Measurements from ENCODE around the gene PRUNE1.

PRUNE1 gene

DNA sequence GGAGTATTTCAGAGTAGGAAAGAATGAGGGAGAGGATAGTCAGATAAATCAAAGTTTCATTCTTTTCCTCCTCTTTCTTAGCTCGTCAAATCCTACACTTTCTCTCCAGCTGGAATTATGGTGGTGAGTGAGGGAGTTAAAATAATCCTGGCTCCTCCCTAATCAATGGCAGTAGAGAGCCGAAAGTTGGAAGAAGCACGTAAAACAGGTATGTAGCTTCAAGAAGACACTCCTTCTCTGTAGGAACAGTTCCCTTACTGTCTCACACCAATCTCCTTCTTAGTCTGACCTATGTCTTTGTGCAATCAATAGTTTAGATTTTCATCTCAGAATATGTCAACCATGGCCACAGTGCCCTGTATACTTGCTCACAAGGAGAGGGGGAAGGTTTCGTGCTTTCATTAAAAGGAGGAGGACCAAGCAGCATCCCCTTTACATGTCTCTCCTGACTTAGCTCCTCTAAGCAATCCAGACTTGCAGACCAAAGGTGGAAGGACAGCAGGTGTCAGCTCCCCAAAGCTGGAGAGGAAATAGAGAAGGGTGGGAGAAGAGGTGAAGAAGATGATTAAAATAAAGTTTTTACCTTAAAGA lies 2.4 kb upstream of the PRUNE1 start:
- DNase-seq (ENCODE audit: low read depth in 2 of 2) = no peak

DNA sequence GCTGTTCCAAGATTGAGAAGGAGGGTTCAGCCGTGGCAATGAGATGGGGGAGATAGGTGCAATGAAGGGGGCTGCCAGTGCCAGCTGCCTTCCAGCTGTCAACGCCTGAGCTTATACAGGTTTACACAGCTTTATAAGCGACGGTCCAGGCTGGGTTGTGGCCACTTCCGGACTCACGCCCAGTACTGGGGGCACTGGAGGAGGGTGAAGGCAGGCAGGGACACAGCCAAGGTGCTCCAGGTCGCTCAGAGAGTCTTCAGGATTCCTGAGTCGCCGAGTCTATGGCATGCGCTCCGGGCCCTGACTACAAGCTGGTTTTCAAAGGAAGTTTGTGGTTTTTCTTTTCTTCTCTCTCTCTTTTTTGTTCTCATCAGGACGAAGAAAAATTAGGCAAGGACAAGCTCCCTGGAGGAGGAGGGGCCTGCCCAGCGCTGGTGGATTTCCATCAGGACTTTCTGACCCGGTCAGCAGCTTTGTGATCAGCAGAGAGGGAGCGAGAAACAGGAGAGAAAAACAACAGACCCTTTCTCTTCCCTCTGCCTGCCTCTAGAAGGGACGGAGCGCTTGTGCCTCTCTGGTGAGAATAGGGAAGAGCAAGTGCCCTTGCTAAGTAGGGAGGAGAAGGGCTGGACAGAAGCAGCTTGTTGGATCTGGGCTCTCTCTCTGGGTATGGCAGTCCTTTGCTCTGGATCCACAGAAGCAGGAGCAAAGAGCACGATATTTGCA lies 1.8 kb upstream of the PRUNE1 start, which contains the start of gene MINDY1:
MINDY1 (minus strand) TSS at position 576 of the 726 bp plus-strand sequence. CDS start 4,285 bp downstream, outside the sequence.
- no peak for DNase-seq (ENCODE audit: low read depth in 2 of 2)

DNA sequence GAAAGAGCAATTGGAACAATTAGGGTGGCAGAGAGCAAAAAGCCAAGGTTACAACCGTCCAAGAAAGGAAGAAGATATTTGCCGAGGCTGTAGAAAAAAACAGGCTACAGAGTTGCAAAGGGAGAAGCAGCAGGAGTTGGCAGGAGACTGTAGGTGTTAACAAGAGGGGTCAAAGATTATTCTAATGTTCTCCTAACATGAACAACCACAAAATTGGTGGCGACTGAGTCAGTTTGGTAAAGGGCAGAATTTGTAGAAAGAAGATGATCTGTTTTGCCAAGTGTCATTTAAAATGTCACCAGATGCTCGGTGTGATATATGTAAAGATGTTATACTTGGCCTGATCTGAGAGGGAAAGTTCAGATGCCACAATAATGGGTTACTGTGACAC lies 401 bp upstream of the PRUNE1 start:
- DNase-seq (ENCODE audit: low read depth in 2 of 2) = no peak

DNA sequence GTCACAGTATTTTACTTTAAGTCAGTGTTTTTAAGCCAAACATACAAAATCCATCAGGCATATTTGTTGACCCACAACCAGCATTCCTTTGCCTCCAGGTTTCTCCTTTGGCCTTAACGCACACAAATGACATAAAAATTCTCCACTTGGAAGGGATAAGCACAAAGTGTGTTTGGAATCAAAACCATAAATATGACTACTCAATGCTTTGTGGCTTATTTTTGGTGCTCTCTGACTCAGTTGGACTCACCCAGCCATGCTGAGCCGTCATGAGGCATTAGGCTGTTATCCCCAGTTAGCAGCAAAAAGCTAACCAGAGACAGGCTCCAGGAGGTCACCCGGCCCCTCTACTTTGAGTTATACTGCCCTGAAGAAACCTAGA lies 948 bp downstream of the PRUNE1 start:
- no peak for DNase-seq (ENCODE audit: low read depth in 2 of 2)

DNA sequence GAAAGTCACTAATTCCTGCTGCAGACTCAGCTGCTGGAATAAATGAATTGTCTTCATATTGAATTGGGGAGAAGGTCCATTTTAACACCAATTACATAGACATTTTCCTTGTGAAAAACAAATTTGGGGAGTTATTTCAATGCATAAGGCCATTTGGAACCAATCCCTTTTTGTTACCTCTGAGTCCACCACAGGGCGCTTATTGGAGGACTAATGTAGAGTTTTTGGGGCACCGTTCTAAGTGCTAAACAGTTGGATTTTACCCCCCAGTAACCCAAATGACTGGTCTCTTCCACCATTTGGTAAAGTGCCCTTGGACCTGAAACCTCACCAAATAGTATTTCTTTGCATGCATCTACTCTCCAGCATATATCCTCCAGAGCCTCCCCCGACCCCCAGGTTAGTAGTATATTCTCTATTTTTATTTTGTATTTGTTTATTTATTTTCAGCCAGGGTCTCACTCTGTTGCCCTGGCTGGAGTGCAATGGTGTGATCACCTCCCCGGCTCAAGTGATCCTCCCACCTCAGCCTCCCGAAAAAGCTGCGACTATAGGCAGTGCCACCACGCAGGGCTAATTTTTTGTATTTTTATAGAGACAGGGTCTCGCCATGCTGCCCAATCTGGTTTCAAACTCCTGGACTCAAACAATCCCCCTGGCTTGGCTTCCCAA lies 1.6 kb downstream of the PRUNE1 start:
- DNase-seq (ENCODE audit: low read depth in 2 of 2) = no peak

DNA sequence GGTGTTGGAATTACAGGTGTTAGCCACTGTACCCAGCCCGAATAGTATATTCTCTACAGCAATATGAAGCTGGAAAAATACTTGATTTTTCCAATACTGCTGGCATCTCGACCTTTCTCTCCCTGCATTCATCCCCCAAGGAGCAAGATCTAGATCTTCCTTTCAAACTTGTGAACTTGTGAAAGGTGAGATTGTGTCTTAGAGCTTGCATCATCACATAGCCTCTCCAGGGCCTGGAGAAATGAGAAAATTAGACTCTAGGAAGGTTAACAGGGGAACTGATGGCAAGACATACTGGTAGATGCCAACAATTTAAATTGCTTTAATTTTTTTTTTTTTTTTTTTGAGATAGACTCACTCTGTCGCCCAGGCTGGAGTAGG lies 2.1 kb downstream of the PRUNE1 start:
- no peak for DNase-seq (ENCODE audit: low read depth in 2 of 2)

DNA sequence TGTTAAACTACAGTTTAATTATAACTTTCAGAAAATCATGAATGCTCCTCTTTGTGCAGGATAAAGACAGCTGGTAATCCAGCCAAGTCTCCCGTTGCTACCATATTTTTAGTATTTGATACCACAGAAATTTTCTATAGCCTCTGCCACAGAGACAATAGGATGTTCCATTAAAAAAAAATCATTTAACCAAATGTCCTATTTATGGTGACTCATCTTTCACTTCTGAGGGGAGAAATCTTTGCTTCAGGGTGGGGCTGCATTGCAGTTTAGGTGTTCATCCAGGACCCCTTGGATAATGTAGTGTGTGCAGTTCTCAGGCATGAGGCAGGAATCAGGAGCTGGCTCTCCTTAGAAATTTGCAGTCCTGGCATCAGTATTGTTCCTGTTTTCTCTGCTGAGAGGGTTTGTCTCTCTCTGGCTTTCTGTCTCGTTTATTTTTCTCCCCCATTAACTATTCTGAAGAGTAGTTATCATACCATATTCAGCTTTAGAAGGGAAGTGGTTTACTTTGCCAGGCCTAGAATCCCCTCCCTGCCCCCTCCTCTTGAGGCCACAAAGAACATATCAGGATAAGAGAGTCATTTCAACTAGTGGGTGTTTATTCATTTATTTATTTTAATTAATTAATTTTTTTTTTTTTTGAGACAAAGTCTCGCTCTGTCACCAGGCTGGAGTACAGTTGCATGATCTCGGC lies 3.1 kb downstream of the PRUNE1 start:
- no peak for DNase-seq (ENCODE audit: low read depth in 2 of 2)

DNA sequence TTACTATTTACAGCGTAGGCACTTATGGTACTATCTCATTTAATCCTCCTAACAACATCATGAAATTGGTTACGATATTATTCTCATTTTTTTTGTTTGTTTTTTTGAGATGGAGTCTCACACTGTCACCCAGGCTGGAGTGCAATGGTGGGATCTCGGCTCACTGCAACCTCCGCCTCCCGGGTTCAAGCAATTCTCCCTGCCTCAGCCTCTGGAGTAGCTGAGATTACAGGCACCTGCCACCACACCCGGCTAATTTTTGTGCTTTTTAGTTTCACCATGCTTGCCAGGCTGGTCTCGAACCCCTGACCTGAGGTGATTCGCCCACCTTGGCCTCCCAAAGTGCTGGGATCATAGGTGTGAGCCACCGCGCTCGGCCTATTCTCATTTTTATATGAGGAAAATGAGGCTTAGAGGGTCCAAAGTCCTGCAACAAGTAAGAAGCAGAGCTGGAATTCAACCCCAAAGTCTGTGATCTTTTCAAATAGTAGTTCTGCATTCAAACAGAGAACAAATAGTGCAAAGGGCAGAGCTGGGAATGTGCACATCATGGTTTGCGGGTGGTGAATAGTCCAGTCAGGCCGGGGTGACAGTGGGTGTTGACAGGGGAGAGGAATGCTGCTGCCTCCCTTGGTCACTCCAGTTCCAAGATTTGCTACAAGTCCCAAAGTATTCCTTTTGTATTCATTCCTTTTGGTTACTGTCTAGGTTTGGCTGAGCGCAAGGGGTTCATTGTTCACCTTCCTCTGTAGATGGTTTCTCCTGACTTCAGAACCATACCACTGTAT lies 4.6 kb downstream of the PRUNE1 start:
- no peak for DNase-seq (ENCODE audit: low read depth in 2 of 2)

DNA sequence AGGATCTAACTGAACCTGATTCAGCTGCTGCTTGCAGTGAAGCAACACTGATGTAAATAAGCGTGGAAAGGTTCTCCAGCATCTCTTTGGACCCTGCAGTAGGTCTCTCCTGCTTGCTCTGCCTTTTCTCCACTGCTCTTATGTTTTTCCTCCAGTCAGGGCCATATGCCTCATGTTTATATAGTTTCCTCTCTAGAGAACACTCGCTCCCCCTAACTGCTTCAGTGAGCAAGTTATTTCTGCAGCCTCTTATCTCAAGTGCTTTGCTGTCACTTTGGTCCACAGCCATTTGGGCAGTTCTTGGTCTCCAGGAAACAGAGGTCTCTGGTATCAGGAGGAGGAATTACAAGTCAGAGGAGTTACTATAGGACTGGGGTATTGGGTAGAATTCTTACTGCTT lies 5.3 kb downstream of the PRUNE1 start:
- no peak for DNase-seq (ENCODE audit: low read depth in 2 of 2)

DNA sequence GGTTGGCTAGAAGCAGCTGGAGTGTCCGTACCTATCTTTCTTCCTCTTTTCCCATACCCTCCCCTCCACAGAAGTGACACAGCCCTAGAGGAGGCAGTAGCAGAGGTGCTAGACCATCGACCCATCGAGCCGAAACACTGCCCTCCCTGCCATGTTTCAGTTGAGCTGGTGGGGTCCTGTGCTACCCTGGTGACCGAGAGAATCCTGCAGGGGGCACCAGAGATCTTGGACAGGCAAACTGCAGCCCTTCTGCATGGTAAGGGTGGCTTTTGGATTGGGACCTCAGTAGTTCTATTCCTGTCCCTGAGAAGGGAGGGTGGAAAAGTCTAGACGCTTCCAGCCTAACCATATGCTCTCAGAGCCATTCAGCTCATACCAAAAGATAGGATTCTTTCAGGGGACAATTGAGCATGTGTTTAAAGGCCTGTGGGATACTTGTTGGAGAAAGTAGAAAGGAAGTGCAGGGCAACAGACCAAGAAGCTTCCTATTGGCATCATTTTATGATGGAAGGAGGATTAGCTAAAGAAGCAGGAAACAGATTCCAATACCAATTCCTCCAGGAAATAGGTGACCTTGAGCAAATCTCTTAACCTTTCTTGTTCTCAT lies 16.4 kb downstream of the PRUNE1 start:
- DNase-seq (ENCODE audit: low read depth in 2 of 2) = peak; percentile 78 to 79

DNA sequence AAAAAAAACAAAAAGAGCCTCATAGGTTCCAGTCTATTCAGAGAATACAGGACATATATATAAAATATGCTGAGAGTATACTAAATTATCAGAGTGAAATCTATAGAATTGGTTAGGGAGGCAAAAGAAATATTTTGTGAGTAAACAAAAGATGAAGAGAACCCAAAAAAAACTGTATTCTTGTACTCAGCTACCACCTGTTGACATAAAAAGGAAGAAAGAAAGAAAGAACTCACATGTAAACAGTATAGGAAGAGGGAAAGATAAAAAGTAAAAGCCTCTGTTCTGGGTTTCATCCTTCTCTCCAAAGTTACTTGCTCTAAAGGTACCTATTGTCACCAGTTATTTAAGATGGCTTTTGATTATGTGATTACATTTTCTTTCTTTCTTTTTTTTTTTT lies 18.2 kb downstream of the PRUNE1 start:
- DNase-seq (ENCODE audit: low read depth in 2 of 2) = no peak

DNA sequence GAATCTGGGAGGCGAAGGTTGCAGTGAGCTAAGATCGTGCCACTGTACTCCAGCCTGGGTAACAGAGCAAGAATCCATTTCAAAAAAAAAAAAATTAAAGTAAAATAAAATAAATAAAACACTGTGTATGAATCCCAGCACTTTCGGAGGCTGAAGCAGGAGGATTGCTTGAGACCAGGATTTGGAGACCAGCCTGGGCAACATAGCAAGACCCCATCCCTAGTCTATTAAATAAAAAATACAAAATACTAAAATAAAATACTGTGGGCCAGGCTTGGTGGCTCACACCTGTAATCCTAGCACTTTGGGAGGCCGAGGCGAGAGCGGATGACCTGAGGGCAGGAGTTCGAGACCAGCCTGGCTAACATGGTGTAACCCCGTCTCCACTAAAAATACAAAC lies 23.9 kb downstream of the PRUNE1 start:
- DNase-seq (ENCODE audit: low read depth in 2 of 2) = no peak

DNA sequence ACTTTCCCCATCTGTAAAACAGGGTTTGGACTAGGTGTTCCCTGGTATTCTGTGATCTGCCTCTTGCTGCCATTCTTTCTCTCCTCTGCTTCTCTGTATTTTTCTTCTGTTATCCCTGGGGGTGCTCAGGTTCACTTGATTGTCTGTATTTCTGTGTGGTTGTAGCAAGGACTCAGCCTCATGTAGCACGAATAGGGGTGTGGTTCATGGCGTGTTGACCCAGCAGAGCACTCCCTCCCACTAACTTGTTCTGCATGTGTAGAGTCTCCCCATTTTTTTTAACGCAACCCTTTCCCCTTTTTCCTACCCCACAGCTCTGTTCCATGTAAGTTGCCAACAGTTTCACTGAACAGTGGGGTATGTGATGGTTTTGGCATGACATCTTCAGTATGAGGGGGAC lies 26.9 kb downstream of the PRUNE1 start:
- DNase-seq (ENCODE audit: low read depth in 2 of 2) = no peak

DNA sequence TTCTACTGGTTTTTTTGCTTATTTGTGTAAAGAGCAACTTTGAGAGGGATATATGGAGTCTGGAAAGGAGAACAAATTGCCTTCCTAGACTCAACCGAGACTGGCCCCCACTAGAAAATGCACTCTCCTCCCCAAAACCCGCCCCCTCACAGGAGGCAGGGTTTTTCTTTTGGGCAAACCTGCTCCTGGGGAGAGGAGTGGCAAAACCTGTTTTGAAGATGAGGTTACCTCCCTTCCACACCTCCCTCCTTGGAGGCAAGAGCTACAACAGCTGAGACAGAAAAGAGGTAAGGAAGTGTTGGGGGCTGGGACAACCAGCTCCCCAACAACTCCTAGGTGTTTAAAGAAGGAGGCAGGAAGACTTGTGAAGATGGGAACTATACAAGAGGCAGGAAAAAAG lies 28.1 kb downstream of the PRUNE1 start, which contains the start of gene BNIPL:
BNIPL (plus strand) TSS at position 231 of the 400 bp plus-strand sequence; CDS start at position 371, 140 bp downstream.
- no peak for DNase-seq (ENCODE audit: low read depth in 2 of 2)

DNA sequence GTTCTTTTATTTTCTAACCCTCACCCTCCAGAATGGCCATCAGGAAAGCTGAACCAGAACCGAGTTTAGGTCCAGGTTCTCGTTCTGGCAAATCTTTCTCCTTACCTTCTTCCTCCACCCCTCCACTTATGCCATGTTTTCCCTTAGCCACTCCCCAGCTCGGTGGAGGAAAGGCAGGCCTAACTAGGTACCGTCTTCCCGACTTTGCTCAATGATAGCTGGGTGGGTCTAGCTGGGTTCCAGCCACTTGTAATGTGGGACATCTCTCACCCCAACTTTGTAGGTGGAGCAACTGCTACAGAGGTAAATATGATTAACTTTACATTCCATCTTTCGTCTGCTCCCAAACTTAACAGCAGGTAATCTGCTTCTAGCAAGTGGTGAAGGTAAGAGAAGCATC lies 28.8 kb downstream of the PRUNE1 start:
- no peak for DNase-seq (ENCODE audit: low read depth in 2 of 2)

DNA sequence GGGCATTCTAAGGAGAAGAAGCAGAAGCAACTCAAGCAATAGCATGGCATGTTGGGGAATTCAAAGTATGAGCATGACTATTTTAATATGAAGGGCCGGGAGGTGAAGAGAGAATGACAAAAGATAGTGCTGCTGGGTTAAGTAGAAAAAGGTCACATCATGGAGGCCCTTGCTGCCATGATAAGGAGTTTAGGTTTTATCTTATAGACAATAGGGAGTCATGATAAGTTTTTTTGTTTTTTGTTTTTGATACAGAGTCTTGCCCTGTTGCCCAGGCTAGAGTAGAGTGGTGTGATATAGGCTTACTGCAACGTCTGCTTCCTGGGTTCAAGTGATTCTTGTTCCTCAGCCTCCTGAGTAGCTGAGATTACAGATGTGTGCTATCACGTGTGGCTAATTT lies 31.3 kb downstream of the PRUNE1 start:
- no peak for DNase-seq (ENCODE audit: low read depth in 2 of 2)

DNA sequence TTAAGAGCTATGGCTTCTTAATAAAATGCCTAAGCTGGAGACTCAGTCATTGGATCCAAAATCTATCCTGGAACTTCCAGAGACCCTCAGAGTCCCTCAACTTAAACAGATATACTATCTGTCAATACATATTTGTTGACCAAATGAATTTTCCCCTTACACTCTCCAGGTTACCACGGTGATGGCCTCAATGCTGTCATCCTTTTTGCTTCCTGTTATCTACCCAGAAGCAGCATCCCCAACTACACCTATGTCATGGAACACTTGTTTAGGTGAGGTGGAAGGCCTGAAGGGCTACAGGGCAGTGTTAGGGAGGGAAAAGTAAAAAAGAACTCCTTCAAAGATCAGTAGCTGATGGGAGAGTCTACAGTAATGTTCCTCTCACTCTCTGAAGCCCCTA lies 34.9 kb downstream of the PRUNE1 start:
- DNase-seq (ENCODE audit: low read depth in 2 of 2) = no peak

DNA sequence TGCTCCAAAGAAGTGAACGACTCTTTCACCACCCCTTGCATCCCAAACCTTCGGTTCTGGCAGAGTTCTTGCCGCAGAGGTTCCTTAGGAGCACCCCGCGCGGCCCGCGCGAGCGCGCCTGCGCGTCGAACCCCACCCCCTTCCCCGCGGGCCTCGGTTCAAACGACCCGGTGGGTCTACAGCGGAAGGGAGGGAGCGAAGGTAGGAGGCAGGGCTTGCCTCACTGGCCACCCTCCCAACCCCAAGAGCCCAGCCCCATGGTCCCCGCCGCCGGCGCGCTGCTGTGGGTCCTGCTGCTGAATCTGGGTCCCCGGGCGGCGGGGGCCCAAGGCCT lies 39.3 kb downstream of the PRUNE1 start, which contains the start of gene C1orf56:
C1orf56 (plus strand) TSS at position 161 of the 334 bp plus-strand sequence; CDS start at position 258, 97 bp downstream.
- no peak for DNase-seq (ENCODE audit: low read depth in 2 of 2)

DNA sequence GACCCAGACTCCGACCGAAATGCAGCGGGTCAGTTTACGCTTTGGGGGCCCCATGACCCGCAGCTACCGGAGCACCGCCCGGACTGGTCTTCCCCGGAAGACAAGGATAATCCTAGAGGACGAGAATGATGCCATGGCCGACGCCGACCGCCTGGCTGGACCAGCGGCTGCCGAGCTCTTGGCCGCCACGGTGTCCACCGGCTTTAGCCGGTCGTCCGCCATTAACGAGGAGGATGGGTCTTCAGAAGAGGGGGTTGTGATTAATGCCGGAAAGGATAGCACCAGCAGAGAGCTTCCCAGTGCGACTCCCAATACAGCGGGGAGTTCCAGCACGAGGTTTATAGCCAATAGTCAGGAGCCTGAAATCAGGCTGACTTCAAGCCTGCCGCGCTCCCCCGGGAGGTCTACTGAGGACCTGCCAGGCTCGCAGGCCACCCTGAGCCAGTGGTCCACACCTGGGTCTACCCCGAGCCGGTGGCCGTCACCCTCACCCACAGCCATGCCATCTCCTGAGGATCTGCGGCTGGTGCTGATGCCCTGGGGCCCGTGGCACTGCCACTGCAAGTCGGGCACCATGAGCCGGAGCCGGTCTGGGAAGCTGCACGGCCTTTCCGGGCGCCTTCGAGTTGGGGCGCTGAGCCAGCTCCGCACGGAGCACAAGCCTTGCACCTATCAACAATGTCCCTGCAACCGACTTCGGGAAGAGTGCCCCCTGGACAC lies 39.8 kb downstream of the PRUNE1 start:
- DNase-seq (ENCODE audit: low read depth in 2 of 2) = no peak

DNA sequence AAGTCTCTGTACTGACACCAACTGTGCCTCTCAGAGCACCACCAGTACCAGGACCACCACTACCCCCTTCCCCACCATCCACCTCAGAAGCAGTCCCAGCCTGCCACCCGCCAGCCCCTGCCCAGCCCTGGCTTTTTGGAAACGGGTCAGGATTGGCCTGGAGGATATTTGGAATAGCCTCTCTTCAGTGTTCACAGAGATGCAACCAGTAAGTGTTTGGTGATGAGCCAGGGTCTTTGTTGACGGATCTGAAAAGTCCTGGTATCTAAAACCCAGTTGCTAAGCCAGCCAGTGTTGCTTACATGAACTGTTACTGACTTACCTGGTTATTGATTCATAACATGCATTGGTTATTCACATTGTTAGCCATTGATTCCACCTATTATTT lies 40.4 kb downstream of the PRUNE1 start:
- DNase-seq (ENCODE audit: low read depth in 2 of 2) = no peak

DNA sequence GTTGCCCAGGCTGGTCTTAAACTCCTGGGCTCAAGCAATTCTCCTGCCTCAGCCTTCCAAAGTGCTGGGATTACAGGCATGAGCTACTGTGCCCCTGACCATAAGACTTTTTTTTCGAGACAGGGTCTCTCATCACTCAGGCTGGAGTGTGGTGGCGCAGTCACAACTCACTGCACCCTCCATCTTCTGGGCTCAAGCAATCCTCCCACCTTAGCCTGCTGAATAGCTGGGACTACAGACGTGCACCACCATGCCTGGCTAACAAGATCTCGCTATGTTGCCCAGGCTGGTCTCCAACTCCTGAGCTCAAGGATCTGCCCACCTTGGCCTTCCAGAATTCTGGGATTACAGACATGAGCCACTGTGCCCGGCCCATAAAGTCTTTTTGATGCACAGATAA lies 41.2 kb downstream of the PRUNE1 start:
- no peak for DNase-seq (ENCODE audit: low read depth in 2 of 2)

All from stimulated activated CD4-positive, alpha-beta T cell treated with anti-CD3 and anti-CD28 coated beads, Interleukin-4, amount 100 ng/mL, for 48 hours (primary cell).